ENCODE data around the gene TMCO1.
"Not testable (repeated sequence)": the region's sequence is repeated elsewhere in the genome, so short reads cannot be mapped to it uniquely, and the experiment has no call there.

TMCO1 gene

DNA sequence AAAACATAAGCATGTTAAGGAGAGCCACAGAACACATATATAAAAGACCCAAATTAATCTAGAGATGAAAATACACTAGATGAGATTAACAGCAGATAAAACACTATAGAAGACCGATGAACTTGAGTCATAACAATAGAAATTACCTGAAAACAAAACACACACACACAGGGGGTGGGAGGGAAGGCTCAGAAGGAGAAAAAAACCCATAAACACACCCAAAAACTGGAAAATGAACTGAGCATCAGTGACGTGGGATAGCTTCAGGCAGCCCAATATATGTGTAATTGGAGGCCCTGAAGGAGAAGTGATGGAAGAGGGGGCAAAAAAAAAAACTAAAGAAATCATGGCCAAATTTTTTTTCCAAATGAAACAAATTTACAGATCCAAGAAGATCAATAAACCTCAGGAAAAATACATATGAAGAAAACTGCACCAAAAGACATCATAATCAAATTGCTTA, 81.7 kb downstream of the TMCO1 start:
- DNase-seq, result no peak

DNA sequence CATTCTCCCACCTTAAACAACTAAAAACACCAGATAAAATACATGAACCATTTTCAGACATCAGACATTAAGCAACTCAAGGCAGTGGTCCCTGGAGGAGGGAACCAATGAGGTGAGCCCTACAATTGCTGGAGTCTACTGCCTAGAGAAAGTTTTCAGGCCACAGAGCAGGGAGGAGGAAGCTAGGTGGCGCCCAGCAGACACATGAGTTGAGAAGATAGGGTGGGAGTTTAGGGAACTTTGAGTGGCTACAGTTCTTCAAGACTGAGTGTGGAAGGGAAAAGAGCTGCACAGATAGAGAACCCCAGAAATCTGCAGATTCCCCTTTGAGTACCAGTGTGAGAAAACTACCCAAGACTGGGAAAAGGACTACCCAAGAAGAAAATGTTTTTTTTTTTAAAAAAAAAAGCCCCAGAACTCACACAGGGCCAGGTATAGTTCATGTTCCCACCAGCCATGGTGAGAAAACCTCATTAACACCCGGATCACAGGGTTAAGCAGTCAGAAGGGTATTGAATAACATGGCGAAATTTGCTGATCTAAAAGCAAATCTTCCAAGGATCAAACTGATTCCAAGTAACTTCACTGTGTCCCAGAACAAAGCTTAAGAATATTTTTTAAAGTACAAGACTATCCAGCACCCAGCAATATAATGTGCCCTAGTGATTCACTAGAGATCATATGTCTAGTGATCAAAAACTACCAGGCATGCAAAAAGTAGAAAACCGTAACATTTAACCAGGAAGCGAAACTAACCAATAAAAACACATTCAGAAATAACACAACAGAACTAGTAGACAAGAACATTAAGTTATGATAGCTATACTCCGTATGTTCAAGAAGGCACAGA, 82.3 kb downstream of the TMCO1 start:
- DNase-seq, result no peak

DNA sequence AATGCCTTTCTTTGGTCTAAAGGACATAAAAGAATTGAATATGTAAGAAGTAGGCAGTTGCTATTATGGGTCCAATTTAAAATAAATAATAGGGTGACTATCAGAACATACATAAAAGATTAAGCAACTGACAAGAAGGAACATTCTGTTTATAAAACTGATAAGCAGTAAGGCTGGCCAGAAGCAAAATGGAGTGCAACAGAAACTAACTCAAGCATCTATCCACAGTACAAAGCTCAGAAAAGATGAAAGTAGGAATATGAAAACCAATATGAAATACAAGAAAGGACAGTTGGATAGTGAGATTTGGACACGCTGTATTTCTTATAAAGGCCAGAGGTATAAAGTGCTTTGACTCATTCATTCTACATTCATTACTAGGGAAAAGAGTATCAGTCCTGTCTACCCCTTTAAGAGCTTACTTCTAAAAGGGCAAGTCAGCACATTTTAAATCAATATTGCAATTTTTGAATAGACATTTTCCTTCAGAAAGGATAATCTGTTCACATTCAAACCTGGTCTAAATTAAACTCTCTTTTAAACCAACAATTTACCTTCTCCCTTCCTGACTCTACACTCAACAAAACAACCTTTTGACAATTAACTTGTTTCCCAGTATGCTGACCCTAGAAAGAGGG, 84.7 kb downstream of the TMCO1 start:
- DNase-seq, result no peak

DNA sequence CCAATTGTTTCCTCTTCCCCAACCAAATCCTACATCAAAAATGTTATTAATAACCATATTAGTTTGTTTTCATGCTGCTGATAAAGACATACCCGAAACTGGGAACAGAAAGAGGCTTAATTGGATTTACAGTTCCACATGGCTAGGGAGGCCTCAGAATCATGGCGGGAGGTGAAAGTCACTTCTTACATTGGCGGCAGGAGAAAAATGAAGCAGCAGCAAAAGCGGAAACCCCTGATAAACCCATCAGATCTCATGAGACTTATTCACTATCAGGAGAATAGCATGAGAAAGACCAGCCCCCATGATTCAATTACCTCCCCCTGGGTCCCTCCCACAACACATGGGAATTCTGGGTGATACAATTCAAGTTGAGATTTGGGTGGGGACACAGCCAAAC, 87.9 kb downstream of the TMCO1 start:
- not testable (repeated sequence) for DNase-seq

DNA sequence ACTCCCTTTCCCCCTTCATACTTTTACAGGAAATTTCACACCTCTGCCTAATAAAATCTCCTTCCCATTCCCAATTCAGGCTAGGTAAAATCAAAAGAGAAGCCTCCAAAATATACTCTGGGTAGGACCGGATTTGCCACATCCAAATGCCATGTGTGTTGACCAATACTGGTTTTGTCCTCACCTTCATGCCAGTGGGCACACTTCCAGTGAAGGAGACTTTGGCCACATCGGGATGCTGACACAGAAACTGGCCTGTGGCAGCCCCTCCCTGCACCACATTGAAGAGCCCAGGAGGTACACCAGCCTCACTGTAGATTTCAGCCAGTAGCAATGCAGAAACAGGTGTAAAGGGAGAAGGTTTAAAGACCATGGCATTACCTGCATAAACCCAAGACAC, 88.4 kb downstream of the TMCO1 start:
- no peak for DNase-seq

DNA sequence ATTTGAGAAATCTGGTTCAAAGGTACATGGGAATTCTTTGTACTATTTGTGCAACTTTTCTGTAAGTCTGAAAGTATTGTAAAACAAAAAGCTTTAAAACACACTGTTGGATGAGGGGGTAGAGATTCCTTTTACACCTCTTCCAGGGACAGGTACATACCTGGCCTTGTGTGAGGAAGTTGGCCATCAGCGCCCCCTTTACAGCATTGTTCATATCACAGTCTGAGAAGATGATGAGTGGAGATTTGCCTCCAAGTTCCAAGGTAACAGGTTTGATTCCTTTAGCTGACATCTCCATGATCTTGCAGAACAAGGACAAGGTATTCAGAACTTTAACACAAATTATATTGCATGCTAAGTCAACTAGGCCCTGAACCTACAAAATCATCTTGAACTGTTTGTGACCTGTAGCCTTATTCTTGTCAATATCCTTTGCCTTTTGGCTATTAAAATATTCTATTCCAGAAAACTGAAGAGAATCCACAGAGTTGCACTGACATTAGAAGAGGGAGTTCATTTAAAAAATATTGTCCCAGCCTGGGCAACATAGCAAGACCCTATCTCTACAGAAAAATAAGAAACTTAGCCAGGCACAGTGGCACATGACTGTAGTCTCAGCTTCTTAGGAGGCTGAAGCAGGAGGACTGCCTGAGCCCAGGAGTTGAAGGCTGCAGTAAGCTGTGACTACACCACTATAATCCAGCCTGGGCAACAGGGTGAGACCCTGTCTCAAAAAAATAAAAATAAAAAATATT, 89.2 kb downstream of the TMCO1 start:
- no peak for DNase-seq

DNA sequence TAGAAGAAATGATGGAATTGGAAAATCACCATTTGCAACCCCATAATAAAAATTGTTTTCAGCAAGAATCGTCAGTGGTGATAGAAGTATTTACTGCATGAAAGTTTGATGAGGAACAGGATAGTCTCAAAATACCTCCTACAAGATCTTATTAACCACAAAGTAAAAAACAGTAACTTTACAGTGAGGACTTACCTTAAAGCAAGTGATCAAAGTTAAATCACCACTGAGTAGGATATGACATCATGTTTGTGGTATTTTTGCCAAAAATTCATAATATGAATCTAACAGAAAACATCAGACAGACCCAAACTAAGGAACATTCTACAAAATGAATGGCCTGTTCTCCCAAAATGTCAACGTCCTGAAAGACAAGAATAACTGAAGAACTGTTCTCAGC, 90.2 kb downstream of the TMCO1 start:
- DNase-seq, result no peak

Data from nucleus accumbens (tissue), 56 donors.